Left kidney (tissue), 2 donors: ENCODE data around the gene LMOD2. TPM values are rescaled to one million over a fixed set of nuclear protein-coding genes. Genes with fewer than 3 reads are reported as not detected.

Experiments used
- DNase-seq: peaks from one replicate; pipeline ENCODE4 v3.0.0-alpha.2; 2013
- polyA plus RNA-seq: library from polyadenylated mRNA; unstranded; fragments of 120-200 nt; gene quantifications from one replicate; pipeline ENCODE4 v1.2.1, GENCODE V29; 2013; ENCODE audit not compliant: insufficient read length

LMOD2 gene
- polyA plus RNA-seq, 1 donor: not detected

DNA sequence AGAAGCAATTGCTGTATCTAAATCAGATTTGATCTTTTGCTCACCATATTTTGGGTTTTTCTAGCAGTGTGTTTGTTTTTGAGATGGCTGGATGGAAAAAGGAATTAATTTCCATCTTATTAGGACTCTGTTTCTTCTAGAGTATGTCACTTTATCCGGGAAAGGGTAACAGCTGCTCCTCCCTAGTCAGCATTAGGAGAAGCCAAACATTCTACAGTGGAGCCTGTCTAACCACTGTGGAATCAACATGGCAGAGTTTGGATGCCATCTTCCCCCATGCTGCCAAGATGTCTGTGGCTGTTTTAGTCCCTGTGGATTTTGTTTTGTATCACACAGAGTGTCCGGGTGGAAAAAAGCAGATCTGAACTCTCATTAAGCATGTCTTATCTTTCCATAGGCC lies 16.0 kb upstream of the LMOD2 start:
- no peak for DNase-seq

- DNase-seq: no peak
These were observed 15.1 kb upstream of the LMOD2 start for GRCh38 chr7:123640583-123640982.

DNA sequence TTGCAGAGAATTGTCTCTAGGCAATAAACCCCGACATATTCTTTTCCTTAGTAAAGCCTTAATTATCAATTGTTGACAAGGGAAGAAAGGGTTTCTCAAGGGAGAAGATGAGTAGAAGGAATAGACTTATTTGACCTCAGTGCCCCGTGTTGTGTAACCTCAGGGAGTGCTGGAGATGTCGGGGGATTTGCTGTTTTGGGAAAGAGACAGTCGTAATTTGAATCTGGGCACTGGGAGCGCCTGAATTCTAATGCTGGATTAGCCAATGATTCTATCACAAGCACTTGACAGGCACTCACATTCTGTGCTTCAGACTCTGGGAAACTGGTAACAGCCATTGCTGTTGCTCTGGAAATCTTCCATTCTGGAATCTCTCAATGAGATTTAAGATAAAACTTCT lies 13.8 kb upstream of the LMOD2 start:
- DNase-seq: no peak

DNA sequence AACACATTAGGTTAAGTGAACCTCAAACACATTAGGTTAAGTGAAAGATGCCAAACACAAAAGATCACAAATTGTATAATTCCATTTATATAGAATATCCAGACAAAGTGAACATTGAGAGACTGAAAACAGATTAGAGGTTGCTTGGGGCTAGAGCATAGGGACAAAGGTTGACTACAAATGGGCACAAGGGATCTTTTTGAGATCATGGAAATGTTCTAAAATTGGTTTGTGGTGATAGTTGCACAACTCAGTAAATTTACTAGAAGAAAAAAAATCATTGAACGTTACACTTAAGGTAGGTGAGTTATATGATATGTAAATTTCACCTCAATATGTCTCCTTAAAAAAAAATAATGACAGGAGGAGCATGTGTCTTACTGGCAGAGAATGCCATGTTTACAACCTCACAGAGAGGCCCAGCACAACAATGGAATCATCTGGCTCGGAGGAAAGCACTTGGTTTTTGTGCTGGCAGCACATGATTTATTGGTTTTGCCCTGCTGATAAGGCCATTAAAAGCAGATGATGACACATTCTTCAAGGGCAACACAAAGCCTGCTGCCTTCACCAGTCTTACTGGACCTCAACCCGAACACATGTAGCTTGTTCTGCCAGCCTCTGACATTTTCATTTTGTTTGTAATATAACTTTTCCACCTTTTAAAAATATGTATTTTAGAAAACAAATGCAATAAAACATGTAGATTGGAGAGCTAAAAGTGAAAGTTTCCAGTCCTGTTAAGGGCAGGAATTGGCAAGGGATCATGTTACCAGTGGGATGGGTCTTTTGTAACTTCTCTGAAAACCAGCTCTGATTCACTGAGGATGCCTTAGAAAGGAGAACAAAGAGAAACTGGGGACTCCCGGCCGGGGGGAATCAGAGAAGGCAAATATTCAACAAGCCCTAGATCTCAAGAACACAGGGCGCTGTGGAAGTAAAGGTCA lies 11.9 kb upstream of the LMOD2 start:
- peak; percentile 39 for DNase-seq

- DNase-seq: no peak
These were observed 10.2 kb upstream of the LMOD2 start for GRCh38 chr7:123645516-123645915.

DNA sequence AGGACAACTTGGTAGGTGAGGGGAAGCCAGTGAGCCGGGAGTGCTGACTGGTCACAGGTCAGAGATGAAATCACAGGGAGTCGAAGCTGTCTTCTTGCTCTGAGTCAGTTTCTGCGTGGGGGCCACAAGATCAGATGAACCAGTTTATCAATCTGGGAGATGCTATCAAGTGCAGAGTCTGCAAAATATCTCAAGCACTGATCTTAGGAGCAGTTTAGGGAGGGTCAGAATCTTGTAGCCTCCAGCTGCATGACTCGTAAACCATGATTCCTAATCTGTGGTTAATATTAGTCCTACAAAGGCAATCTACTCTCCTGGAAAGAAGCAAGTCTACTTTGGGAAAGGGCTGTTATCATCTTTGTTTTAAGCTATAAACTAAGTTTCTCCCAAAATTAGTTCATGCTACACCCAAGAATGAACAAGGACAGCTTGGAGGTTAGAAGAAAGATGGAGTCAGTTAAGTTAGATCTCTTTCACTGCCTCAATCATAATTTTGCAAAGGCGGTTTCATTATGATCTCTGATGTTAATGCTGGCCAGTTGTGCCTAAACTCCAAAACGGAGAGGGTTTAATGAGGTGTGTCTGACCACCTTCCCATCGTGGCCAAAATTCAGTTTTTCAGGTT lies 8.4 kb upstream of the LMOD2 start:
- no peak for DNase-seq

DNA sequence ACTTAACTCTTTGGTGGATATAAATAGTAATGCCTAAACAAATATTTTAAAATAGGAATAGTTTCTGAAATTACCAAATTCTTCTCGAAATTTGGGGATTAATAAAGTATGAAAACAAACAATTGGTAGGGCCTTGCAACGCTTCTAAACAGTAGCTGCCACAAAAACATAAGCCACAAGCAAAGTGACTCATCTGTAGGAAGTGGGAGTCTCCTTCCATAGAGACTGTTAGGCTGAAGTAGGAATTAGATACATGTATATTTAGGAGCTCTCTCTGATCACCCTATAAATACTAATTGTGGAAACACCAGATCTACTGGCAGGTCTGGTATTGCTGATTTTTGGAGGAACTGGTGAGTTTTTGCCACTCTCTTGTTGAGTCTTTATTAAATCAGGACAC lies 5.7 kb upstream of the LMOD2 start:
- DNase-seq: no peak

DNA sequence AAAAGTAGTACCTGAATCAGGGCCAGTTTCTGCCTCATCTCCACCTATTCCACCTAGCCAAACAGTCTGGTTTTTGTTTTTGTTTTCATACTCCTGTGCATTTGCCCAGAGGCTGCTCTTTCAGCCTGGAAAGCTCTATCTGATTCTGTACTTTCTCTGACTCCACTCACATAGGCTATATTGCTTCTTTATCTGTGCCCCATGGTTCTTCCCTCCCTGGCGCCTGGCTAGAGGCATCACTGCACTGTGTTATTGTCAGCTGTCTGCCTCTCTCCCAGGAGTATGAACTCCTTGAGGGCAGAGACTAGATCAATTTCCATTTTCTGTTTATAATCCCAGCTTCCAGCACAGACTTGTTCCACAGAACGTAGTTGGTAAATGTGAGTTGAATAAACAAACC lies 5.1 kb upstream of the LMOD2 start:
- DNase-seq: no peak

DNA sequence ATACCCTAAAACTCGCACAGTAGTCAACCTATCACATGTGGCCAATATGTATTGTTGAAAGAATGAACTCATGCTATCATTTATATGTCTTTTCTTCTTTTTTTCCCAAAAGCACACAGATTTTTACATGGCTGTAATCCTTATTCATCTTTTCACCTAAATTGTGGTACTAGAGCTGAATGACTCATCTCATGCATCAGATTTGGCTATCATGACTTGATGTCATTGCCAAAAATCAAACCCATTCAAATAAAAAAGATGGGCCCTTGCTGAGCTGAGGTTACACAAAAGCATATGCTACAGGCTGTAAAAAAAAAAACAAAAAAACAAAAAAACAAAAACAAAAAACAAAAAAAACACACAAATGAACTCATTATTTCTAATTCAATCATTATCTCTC lies 3.3 kb upstream of the LMOD2 start:
- DNase-seq: no peak

- DNase-seq: no peak
These were observed 2.5 kb upstream of the LMOD2 start for GRCh38 chr7:123653162-123653561.

DNA sequence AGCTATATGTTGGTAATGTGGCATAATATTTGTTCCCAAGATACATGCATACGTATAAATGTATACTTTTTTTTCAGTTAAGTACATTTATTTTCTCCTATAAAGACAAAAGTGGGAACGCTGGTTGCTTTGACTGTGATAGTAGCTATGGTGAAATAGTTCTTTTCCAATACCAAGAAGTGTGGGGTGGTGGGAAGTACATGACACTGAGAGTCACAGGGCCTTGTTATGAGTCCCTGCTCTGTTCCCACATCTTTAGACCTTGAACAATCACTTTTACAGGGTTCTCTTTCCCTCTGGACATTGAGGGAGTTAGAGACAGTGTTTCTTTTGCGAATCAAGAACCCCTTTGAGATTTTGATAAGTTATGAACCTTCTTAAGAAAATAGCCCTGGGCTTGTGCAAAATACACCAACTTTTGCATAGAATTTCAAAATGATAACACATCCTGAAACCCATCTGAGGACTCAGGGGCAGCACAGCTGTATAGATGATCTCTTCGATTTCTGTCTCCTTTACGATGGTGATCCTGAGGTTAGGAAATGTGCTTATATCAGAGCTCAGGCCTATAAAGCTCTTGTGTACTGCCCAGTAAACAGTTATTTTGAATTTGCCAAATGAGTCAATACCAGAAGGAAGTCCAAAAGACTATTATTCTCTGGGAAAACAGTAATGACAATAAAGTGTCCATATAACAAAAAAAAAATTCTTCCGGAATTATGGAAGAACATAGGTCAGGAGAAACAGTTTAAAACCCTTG lies 1.1 kb downstream of the LMOD2 start:
- no peak for DNase-seq

- no peak for DNase-seq
These were observed 1.6 kb downstream of the LMOD2 start for GRCh38 chr7:123657304-123657685.

- DNase-seq: no peak
These were observed 2.4 kb downstream of the LMOD2 start for GRCh38 chr7:123658023-123658422.

GRCh38 chr7:123660514-123661354 lies 5.1 kb downstream of the LMOD2 start:
- no peak for DNase-seq

DNA sequence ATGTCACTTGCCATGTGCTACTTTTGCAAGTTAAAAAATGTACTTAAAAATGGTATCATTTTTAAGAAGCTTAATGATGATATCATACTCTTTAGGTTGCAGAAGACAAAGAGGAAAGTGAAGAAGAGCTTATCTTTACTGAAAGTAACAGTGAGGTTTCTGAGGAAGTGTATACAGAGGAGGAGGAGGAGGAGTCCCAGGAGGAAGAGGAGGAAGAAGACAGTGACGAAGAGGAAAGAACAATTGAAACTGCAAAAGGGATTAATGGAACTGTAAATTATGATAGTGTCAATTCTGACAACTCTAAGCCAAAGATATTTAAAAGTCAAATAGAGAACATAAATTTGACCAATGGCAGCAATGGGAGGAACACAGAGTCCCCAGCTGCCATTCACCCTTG lies 6.1 kb downstream of the LMOD2 start:
- DNase-seq: no peak

DNA sequence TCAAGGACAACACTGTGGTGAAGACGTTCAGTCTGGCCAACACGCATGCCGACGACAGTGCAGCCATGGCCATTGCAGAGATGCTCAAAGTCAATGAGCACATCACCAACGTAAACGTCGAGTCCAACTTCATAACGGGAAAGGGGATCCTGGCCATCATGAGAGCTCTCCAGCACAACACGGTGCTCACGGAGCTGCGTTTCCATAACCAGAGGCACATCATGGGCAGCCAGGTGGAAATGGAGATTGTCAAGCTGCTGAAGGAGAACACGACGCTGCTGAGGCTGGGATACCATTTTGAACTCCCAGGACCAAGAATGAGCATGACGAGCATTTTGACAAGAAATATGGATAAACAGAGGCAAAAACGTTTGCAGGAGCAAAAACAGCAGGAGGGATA lies 6.6 kb downstream of the LMOD2 start:
- DNase-seq: no peak

GRCh38 chr7:123662755-123663154 lies 7.1 kb downstream of the LMOD2 start:
- DNase-seq: no peak

- DNase-seq: no peak
These were observed 7.5 kb downstream of the LMOD2 start for GRCh38 chr7:123663200-123663599.

GRCh38 chr7:123665157-123665556 lies 9.5 kb downstream of the LMOD2 start:
- DNase-seq: no peak

DNA sequence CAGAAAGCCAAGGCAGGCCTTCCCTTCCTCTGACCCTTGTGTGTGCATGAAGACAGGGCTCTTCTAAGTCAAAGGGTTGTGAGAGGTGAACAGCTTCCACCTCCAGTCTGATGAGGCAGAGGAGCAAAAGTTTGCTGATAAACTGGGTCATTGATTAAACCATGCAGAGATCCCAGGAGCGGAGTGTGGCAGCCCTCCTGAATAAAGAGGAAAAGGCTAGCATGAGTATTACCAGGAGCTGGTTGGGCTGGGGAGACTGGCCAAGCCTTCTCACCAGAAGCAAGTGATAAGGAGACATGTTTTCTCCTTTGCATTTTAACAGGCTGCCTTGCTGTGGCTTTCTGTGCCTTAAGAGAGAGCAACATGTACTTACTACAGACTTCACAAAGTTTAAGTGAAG lies 10.2 kb downstream of the LMOD2 start:
- no peak for DNase-seq

DNA sequence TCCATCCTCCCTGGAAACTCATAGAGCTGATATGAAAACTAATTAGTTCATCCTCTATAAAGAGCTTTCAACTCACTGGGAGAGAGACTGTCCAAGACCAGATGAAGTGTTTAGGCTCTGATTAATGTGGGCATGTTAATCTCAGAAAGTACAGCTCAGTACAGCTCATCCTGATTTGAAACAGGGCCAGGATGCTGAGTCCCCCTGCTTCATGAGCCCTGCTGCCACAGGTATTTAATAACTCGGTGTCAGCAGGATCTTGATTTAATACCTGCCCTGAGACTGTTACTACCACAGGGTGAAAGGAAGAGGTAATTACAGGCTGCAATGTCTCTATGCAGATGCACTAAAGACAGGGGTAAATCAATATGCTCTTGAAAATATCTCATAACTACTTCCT lies 10.8 kb downstream of the LMOD2 start:
- DNase-seq: no peak

DNA sequence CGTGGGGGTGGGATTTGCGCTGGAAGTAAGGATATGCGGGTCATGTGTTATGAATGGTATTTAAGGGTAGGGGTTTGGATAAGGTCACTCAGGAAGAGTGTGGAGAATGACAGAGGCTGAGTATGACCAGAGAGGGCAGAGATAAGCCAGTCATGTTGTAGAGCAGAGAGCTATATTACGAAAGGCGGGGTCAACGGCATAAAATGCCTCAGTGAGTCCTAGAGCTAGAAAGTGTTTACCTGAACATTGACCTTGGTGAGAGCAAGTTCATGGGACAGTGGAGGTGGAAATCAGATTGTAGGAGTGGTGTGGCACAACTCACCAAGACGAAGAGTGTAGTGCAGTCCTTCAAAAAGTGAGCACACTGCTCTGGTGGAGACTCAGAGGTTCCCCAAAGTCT lies 13.8 kb downstream of the LMOD2 start:
- DNase-seq: no peak
